Fibroblast of lung (primary cell): ENCODE data around the gene NPHP4. TPM values are rescaled to one million over a fixed set of nuclear protein-coding genes. Genes with fewer than 3 reads are reported as not detected.

ENCODE experiments used
- DNase-seq, 2 donors: peaks; one replicate each; pipeline versions ENCODE4 v3.0.0 to v3.0.0-alpha.2; 2010; ENCODE audit warnings: low read depth in 2 of 2
- H2AFZ ChIP-seq: 2 replicates; pipeline ENCODE4 v1.5.1; 2012; ENCODE audit warnings: low read length, control low read depth, inconsistent platforms
- H3K27ac ChIP-seq: 2 replicates; pipeline ENCODE4 v1.5.1; 2011; ENCODE audit warnings: low read length, control low read depth; ENCODE audit not compliant: insufficient read depth
- H3K27me3 ChIP-seq: 2 replicates; pipeline ENCODE4 v1.5.1; 2011; ENCODE audit warnings: mild to moderate bottlenecking, low read length; ENCODE audit not compliant: control insufficient read depth, insufficient read depth
- H3K36me3 ChIP-seq: 2 replicates; pipeline ENCODE4 v1.5.1; 2011; ENCODE audit warnings: low read length; ENCODE audit not compliant: control insufficient read depth, insufficient read depth
- H3K4me1 ChIP-seq: 2 replicates; pipeline ENCODE4 v1.5.1; 2011; ENCODE audit warnings: low read length; ENCODE audit not compliant: control insufficient read depth, insufficient read depth; ENCODE audit errors: extremely low read depth
- H3K4me2 ChIP-seq: 2 replicates; pipeline ENCODE4 v1.5.1; 2011; ENCODE audit warnings: low read length, control low read depth; ENCODE audit not compliant: insufficient read depth; ENCODE audit errors: extremely low read depth
- H3K4me3 ChIP-seq, 4 experiments: fragments of 200-600 bp in 1 of 4; sonication (generic) in 1 of 4; replicated peaks in 1 of 4; 2 replicates each; pipeline ENCODE4 v1.5.1; 2011 to 2016; ENCODE audit warnings: low read length in 4 of 4, low read depth in 3 of 4, mild to moderate bottlenecking in 3 of 4, control low read depth in 2 of 4, inconsistent platforms in 1 of 4, mixed read lengths in 1 of 4; ENCODE audit not compliant: insufficient read depth in 1 of 4; ENCODE audit errors: control extremely low read depth in 1 of 4
- H3K79me2 ChIP-seq: 2 replicates; pipeline ENCODE4 v1.5.1; 2012; ENCODE audit warnings: mild to moderate bottlenecking, low read length, inconsistent platforms; ENCODE audit not compliant: control insufficient read depth, insufficient read depth
- H3K9ac ChIP-seq: 2 replicates; pipeline ENCODE4 v1.5.1; 2011; ENCODE audit warnings: mild to moderate bottlenecking, low read length, control low read depth; ENCODE audit not compliant: insufficient read depth
- H3K9me3 ChIP-seq: 2 replicates; pipeline ENCODE4 v1.5.1; 2012; ENCODE audit warnings: low read depth, low read length; ENCODE audit not compliant: control insufficient read depth, insufficient read depth
- H4K20me1 ChIP-seq: 2 replicates; pipeline ENCODE4 v1.5.1; 2011; ENCODE audit warnings: low read length; ENCODE audit not compliant: control insufficient read depth, insufficient read depth; ENCODE audit errors: extremely low read depth
- EZH2 ChIP-seq: IDR thresholded peaks from 2 replicates; pipeline ENCODE4 v1.5.1; 2012; ENCODE audit warnings: low read length, control low read depth, mild to moderate bottlenecking; ENCODE audit errors: missing control alignments
- polyA plus RNA-seq, 2 donors: library from polyadenylated mRNA; depleted of rRNA in 1 of 2; stranded (reverse) in 1 of 2; unstranded in 1 of 2; fragments of >200 nt; gene quantifications; 2 replicates each; pipeline ENCODE4 v1.2.1, GENCODE V29; 2011 to 2012; ENCODE audit warnings: missing spikeins in 1 of 2
- total RNA-seq: library from RNA; depleted of rRNA; stranded (reverse); fragments of >200 nt; gene quantifications from 2 replicates; pipeline ENCODE4 v1.2.1, GENCODE V29; 2014
- TF ChIP-seq, protein P1 (sequence below), 2 donors: IDR thresholded peaks in 1 of 2; conservative IDR thresholded peaks in 1 of 2; 1 replicate in 1 of 2; 2 replicates in 1 of 2; pipeline ENCODE4 v1.5.1; 2011 to 2012; ENCODE audit warnings: low read length in 2 of 2, control low read depth in 1 of 2, inconsistent platforms in 1 of 2, low read depth in 1 of 2, mild to moderate bottlenecking in 1 of 2

Gene NPHP4
- total and polyA plus RNA-seq, 2 donors (not counting 1 experiment from before 2014, with no cell fraction given), result 1.5 to 4.0 TPM

DNA sequence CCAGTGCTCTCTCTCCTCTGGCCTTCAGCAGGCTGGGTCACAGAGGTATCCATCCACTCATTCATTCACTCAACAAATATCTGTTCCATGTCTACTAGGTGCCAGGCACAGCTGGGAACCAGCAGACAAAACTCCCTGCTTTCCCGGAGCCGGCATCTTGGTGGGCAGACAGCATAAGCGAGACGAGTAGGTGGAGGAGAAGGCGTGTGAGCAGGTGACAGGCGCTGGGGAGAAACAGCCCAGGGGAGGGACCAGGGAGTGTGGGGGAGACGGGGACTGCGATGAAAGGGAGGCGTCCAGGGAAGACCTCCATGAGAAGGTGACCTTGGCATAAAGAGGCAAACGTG, 42.5 kb upstream of the NPHP4 start:
- H3K4me1 ChIP-seq, result no peaks in the 10 kb centered on the region
- H3K27ac ChIP-seq, result no peak overlapping the region
- no peaks in the 10 kb centered on the region for H3K9me3 ChIP-seq
- H3K36me3 ChIP-seq, result no peaks in the 10 kb centered on the region
- no peak for DNase-seq
- H3K4me2 ChIP-seq, result no peak overlapping the region
- no peak overlapping the region for H2AFZ ChIP-seq
- TF ChIP-seq EZH2, result no peak
- TF ChIP-seq, protein P1, sequence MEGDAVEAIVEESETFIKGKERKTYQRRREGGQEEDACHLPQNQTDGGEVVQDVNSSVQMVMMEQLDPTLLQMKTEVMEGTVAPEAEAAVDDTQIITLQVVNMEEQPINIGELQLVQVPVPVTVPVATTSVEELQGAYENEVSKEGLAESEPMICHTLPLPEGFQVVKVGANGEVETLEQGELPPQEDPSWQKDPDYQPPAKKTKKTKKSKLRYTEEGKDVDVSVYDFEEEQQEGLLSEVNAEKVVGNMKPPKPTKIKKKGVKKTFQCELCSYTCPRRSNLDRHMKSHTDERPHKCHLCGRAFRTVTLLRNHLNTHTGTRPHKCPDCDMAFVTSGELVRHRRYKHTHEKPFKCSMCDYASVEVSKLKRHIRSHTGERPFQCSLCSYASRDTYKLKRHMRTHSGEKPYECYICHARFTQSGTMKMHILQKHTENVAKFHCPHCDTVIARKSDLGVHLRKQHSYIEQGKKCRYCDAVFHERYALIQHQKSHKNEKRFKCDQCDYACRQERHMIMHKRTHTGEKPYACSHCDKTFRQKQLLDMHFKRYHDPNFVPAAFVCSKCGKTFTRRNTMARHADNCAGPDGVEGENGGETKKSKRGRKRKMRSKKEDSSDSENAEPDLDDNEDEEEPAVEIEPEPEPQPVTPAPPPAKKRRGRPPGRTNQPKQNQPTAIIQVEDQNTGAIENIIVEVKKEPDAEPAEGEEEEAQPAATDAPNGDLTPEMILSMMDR (conservative IDR thresholded peaks at IDR 0.05 in 1 of 2, IDR thresholded peaks at IDR 0.05 in 1 of 2; ENCODE audit: low read depth in 1 of 2, low read length in 2 of 2), result no peak
- no peaks in the 10 kb centered on the region for H3K27me3 ChIP-seq
- H4K20me1 ChIP-seq, result no peaks in the 10 kb centered on the region
- no peak overlapping the region for H3K4me3 ChIP-seq
- H3K79me2 ChIP-seq, result no peaks in the 10 kb centered on the region
- H3K9ac ChIP-seq, result no peak overlapping the region

DNA sequence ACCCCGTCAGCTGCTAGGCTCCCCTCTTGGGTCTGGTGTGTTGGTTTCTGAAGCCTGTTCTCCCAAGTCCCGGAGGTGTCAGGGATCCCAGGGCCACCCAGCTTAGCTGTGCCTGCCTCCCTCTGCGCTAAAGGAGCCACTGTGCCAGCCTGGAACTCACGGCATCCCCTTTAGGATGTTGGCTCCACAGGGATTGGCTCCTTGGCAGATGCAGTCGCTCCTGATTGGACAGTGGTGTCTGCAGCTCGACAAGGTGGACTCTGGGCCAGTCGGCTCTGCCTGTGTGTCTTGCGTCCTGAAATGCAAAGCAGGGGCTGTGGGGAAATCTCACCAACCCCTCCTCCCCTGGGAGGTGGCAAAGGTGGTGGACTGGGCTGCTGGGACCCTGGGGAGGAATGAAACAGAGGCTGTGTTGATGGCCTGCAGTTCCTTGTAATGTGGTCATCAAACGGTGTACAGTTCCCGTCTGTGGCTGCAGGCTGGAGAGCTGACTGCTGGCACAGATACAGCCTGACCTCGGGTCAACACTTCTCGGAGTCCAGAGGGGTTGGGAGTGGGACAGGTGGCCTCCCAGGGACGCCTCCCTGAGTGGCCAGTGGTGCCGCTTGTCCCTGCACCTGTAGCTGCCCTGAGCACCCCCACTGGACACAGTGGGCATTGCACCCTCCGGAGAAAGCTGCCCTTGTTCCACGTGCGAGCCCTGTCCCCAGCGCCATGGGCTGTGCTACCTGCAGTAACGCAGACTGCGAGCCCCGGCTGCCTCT, 41.9 kb upstream of the NPHP4 start:
- Histone ChIP-seq H3K9ac (no peak overlapping the region), H3K4me3 (no peak overlapping the region), H3K9me3 (no peaks in the 10 kb centered on the region), H3K4me2 (no peak overlapping the region), H4K20me1 (no peaks in the 10 kb centered on the region), H2AFZ (no peak overlapping the region), H3K79me2 (no peaks in the 10 kb centered on the region), H3K36me3 (no peaks in the 10 kb centered on the region), H3K4me1 (no peaks in the 10 kb centered on the region), H3K27ac (no peak overlapping the region), H3K27me3 (no peaks in the 10 kb centered on the region)
- DNase-seq, result no peak
- no peak for TF ChIP-seq EZH2
- TF ChIP-seq, protein P1 (conservative IDR thresholded peaks at IDR 0.05 in 1 of 2, IDR thresholded peaks at IDR 0.05 in 1 of 2; ENCODE audit: low read depth in 1 of 2, low read length in 2 of 2), result peak; percentile 42 to 63

DNA sequence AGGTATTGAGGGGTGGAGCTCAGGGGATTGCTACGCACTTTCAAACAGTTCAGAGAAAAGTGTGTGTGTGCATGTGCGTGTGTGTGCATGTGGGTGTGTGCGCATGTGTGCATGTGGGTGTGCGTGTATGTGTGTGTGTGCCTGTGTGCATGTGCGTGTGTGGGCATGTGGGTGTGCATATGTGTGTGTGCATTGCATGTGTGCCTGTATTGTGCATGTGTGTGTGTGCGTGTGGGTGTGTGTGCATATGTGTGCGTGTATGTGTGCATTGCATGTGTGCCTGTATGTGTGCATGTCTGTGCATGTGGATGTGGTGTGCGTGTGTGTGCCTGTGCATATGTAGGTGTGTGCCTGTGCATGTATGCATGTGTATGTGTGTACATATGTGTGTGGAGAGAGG, 40.9 kb upstream of the NPHP4 start:
- no peak for DNase-seq
- Histone ChIP-seq H3K4me2 (no peak overlapping the region), H3K9me3 (no peaks in the 10 kb centered on the region), H4K20me1 (no peaks in the 10 kb centered on the region), H3K4me1 (no peaks in the 10 kb centered on the region), H3K27ac (no peak overlapping the region), H3K9ac (no peak overlapping the region), H3K27me3 (no peaks in the 10 kb centered on the region), H3K4me3 (no peak overlapping the region), H3K36me3 (no peaks in the 10 kb centered on the region), H2AFZ (no peak overlapping the region), H3K79me2 (no peaks in the 10 kb centered on the region)
- TF ChIP-seq EZH2, result no peak
- TF ChIP-seq, protein P1 (conservative IDR thresholded peaks at IDR 0.05 in 1 of 2, IDR thresholded peaks at IDR 0.05 in 1 of 2; ENCODE audit: low read depth in 1 of 2, low read length in 2 of 2), result no peak
